Stimulated activated CD8-positive, alpha-beta memory T cell treated with anti-CD3 and anti-CD28 coated beads, Interleukin-4, amount 100 ng/mL, for 4 hours (primary cell): ENCODE data around the gene CES4A.

Experiments
- DNase-seq, 2 donors: peaks; one replicate each; pipeline ENCODE4 v3.0.0-alpha.2; 2020; ENCODE audit warnings: low read depth in 2 of 2, low spot score in 1 of 2

Gene CES4A

GRCh38 chr16:67017810-67018488, 29.6 kb downstream of the CES4A start:
- DNase-seq: peak; percentile 62 to 75

GRCh38 chr16:67019171-67019570, 30.8 kb downstream of the CES4A start:
- DNase-seq: no peak

GRCh38 chr16:67021321-67021720, 32.9 kb downstream of the CES4A start:
- no peak for DNase-seq

GRCh38 chr16:67022531-67023214, 34.3 kb downstream of the CES4A start:
- DNase-seq: no peak

- DNase-seq: no peak
Measured at GRCh38 chr16:67023689-67024088, 35.3 kb downstream of the CES4A start.

GRCh38 chr16:67024384-67025209, 36.2 kb downstream of the CES4A start:
- DNase-seq: no peak

GRCh38 chr16:67025210-67025550, 36.8 kb downstream of the CES4A start:
- no peak for DNase-seq

GRCh38 chr16:67026570-67026969, 38.2 kb downstream of the CES4A start:
- no peak for DNase-seq

- DNase-seq: no peak
Measured at GRCh38 chr16:67027046-67027445, 38.7 kb downstream of the CES4A start.

- DNase-seq: no peak
Measured at GRCh38 chr16:67028167-67028695, 39.8 kb downstream of the CES4A start.

- peak; percentile 78 to 87 for DNase-seq
Measured at GRCh38 chr16:67028696-67029253, 40.4 kb downstream of the CES4A start, which contains the start of gene CBFB. TSS of gene CBFB (plus strand) at chr16:67029149. CDS start at chr16:67029408, 259 bp downstream.

GRCh38 chr16:67029254-67030096, 41.1 kb downstream of the CES4A start:
- peak; percentile 16 to 36 for DNase-seq

GRCh38 chr16:67030221-67030962, 42.0 kb downstream of the CES4A start:
- no peak for DNase-seq

- no peak for DNase-seq
Measured at GRCh38 chr16:67034487-67034886, 46.1 kb downstream of the CES4A start.

GRCh38 chr16:67035364-67035763, 47.0 kb downstream of the CES4A start:
- no peak for DNase-seq

- DNase-seq: no peak
Measured at GRCh38 chr16:67036323-67036741, 47.9 kb downstream of the CES4A start.

- no peak for DNase-seq
Measured at GRCh38 chr16:67039260-67040020, 51.1 kb downstream of the CES4A start.

GRCh38 chr16:67040166-67040565, 51.8 kb downstream of the CES4A start:
- DNase-seq: no peak

GRCh38 chr16:67040906-67041305, 52.5 kb downstream of the CES4A start:
- DNase-seq: no peak
